K562 (cell line): ENCODE results near the gene RGS6. TPM values are rescaled to one million over a fixed set of nuclear protein-coding genes. Genes with fewer than 3 reads are reported as not detected.

Experiments used
- ATAC-seq: fragments of 200-7000 bp; cut with Tn5 transposase; 3 replicates; pipeline ENCODE4 v1.9.1; 2020; ENCODE audit warnings: moderate library complexity
- BruUV-seq: library from RNA; stranded (reverse); fragments of 400-500 nt; replicated peaks from 2 replicates; lab custom pipeline; 2021; lab: Mats Ljungman, UMichigan
- CTCF ChIA-PET: fragments of 300-600 bp; formaldehyde crosslinking; extraction: SDS; loops from one replicate; lab custom pipeline; 2021; ENCODE audit warnings: low intra/inter-chr PET ratio; lab: Yijun Ruan, JAX
- POLR2A ChIA-PET: fragments of 300-600, 350-650 bp; sonication (Branson Sonifier 250); formaldehyde crosslinking; extraction: SDS; loops from one replicate; lab custom pipeline; 2021; ENCODE audit warnings: antibody characterized with exemption, inconsistent platforms; lab: Yijun Ruan, JAX
- DNase-seq, 4 experiments: peaks; one replicate each; pipeline versions ENCODE4 v3.0.0 to v3.0.0-alpha.2; 2011 to 2018; ENCODE audit warnings: low spot score in 3 of 4, mixed read lengths in 3 of 4; ENCODE audit errors: extremely low read depth in 1 of 4
- FAIRE-seq: peaks from 2 replicates; lab custom pipeline; 2011; peaks lifted over from hg19 to GRCh38; lab: Jason Lieb, UNC
- H2AFZ ChIP-seq: 2 replicates; pipeline ENCODE4 v1.6.0; 2011; ENCODE audit warnings: low read depth, low read length, control low read depth, inconsistent platforms
- H3K27ac ChIP-seq: fragments of 200-600 bp; 3 replicates; pipeline ENCODE4 v1.8.0; 2011; ENCODE audit warnings: low read depth, mild to moderate bottlenecking, control low read depth, inconsistent platforms, low read length, moderate library complexity, mixed read lengths; ENCODE audit errors: extremely low read depth
- H3K27me3 ChIP-seq, 2 experiments: fragments of 300-600 bp in 1 of 2; 2 replicates in 1 of 2; 3 replicates in 1 of 2; pipeline versions ENCODE4 v1.6.0 to v1.8.0; 2011; ENCODE audit warnings: inconsistent platforms in 2 of 2, low read length in 2 of 2, mild to moderate bottlenecking in 1 of 2, mixed read lengths in 1 of 2, moderate library complexity in 1 of 2; ENCODE audit not compliant: control insufficient read depth in 2 of 2, insufficient read depth in 2 of 2
- H3K36me3 ChIP-seq: fragments of 300-600 bp; 3 replicates; pipeline ENCODE4 v1.8.0; 2011; ENCODE audit warnings: mild to moderate bottlenecking, low read length, inconsistent platforms; ENCODE audit not compliant: control insufficient read depth, insufficient read depth
- H3K4me1 ChIP-seq, 2 experiments: fragments of 200-600 bp in 1 of 2; replicated peaks in 1 of 2; 2 replicates in 1 of 2; 3 replicates in 1 of 2; pipeline versions ENCODE4 v1.5.1 to v1.8.0; 2011; ENCODE audit warnings: inconsistent platforms in 2 of 2, low read length in 2 of 2, mild to moderate bottlenecking in 1 of 2, mixed read lengths in 1 of 2, moderate library complexity in 1 of 2; ENCODE audit not compliant: control insufficient read depth in 2 of 2, insufficient read depth in 2 of 2
- H3K4me2 ChIP-seq: 2 replicates; pipeline ENCODE4 v1.6.1; 2011; ENCODE audit warnings: low read length, control low read depth, inconsistent platforms, mixed read lengths; ENCODE audit not compliant: insufficient read depth
- H3K4me3 ChIP-seq: fragments of 200-600 bp; sonication (generic), shearing (Covaris generic); 2 replicates; pipeline ENCODE4 v1.5.1; 2016; ENCODE audit warnings: control low read depth, inconsistent platforms
- H3K79me2 ChIP-seq: fragments of 200-600 bp; 3 replicates; pipeline ENCODE4 v1.8.0; 2011; ENCODE audit warnings: low read length, inconsistent platforms; ENCODE audit not compliant: control insufficient read depth, insufficient read depth
- H3K9ac ChIP-seq, 2 experiments: 2 replicates each; pipeline versions ENCODE4 v1.6.0 to v1.6.1; 2011; ENCODE audit warnings: low read depth in 2 of 2, low read length in 2 of 2, control low read depth in 1 of 2, inconsistent platforms in 1 of 2, mild to moderate bottlenecking in 1 of 2, mixed read lengths in 1 of 2; ENCODE audit not compliant: insufficient read depth in 1 of 2
- H3K9me1 ChIP-seq: one replicate; pipeline ENCODE4 v1.6.0; 2011; ENCODE audit warnings: inconsistent platforms, mild to moderate bottlenecking, low read length, moderate library complexity; ENCODE audit not compliant: control insufficient read depth, insufficient read depth
- H3K9me3 ChIP-seq: replicated peaks from 2 replicates; pipeline ENCODE4 v1.5.1; 2011; ENCODE audit warnings: low read depth, low read length, inconsistent platforms; ENCODE audit not compliant: control insufficient read depth, insufficient read depth
- H4K20me1 ChIP-seq: replicated peaks from 2 replicates; pipeline ENCODE4 v1.6.1; 2011; ENCODE audit warnings: low read length, inconsistent platforms, mixed read lengths; ENCODE audit not compliant: control insufficient read depth, insufficient read depth
- C11orf30 ChIP-seq: fragments of 450-650 bp; IDR thresholded peaks from 2 replicates; pipeline ENCODE4 v1.6.1; 2016; ENCODE audit warnings: low read depth, mild to moderate bottlenecking
- KAT7 ChIP-seq: sonication (generic); formaldehyde crosslinking; IDR thresholded peaks from 2 replicates; pipeline ENCODE4 v1.8.0; 2022; ENCODE audit warnings: missing genetic modification reagents, mild to moderate bottlenecking, borderline replicate concordance
- MAFG ChIP-seq: fragments of 450-650 bp; conservative IDR thresholded peaks from 2 replicates; pipeline ENCODE4 v1.6.1; 2016; ENCODE audit warnings: missing genetic modification characterization, missing compliant biosample characterization
- MAFK ChIP-seq: IDR thresholded peaks from 2 replicates; pipeline ENCODE4 v1.6.1; 2011; ENCODE audit warnings: low read length, improper control_type of control experiment
- NCOA1 ChIP-seq: fragments of 450-650 bp; IDR thresholded peaks from 2 replicates; pipeline ENCODE4 v1.6.1; 2016; ENCODE audit warnings: low read depth
- ZNF316 ChIP-seq: fragments of 450-650 bp; IDR thresholded peaks from 2 replicates; pipeline ENCODE4 v1.6.1; 2016
- WGBS: fragments of 100-300 bp; shearing (Covaris generic); methylation state at CpG from one replicate; pipeline ENCODE4 v1.1.6; 2016; ENCODE audit warnings: low coverage, mixed read lengths; ENCODE audit not compliant: insufficient coverage; ENCODE audit errors: missing lambda C conversion rate; 5-methylcytosine and 5-hydroxymethylcytosine counted together
- in situ Hi-C: fragments of 300-500 bp; cut with MboI; formaldehyde crosslinking; loops from 4 replicates; pipeline ENCODE4 v1.15.0; 2018; ENCODE audit warnings: inconsistent platforms, mixed read lengths
- intact Hi-C: fragments of 100-400 bp; cut with micrococcal nuclease; formaldehyde crosslinking; loops from 2 replicates; pipeline ENCODE4 v1.14.2; 2022
- polyA plus RNA-seq, 8 experiments: library from polyadenylated mRNA; depleted of rRNA in 4 of 8; stranded (reverse) in 5 of 8; unstranded in 3 of 8; fragments of >200 nt; fragmentation: Nextera tagmentation in 2 of 8; fragmentation: Illumina TruSeq in 1 of 8; extraction: Ambion mirVana in 2 of 8; extraction: Trizol in 1 of 8; gene quantifications; 2 replicates each; pipeline versions ENCODE4 v1.2.1 to v1.2.3, GENCODE V29; 2011 to 2014; ENCODE audit warnings: inconsistent platforms in 1 of 8, missing spikeins in 1 of 8
- total RNA-seq, 7 experiments: library from RNA; depleted of rRNA in 6 of 7; stranded (reverse); fragments of >200 nt in 6 of 7; fragmentation: Illumina TruSeq in 2 of 7; extraction: Trizol in 2 of 7; gene quantifications; 2 replicates each; pipeline versions ENCODE4 v1.2.1 to v1.2.3, GENCODE V29; 2011 to 2021; ENCODE audit warnings: low replicate concordance in 1 of 7
- TF ChIP-seq, protein P1 (sequence below): fragments of 200-800 bp; sonication (Bioruptor generic); IDR thresholded peaks from 2 replicates; pipeline ENCODE4 v1.6.1; 2016; ENCODE audit warnings: missing genetic modification characterization, missing compliant biosample characterization

The RGS6 gene
- total and polyA plus RNA-seq, 9 of the 15 experiments (the other 6 are each of a cell fraction or from before 2014, with no cell fraction given), result not detected

DNA sequence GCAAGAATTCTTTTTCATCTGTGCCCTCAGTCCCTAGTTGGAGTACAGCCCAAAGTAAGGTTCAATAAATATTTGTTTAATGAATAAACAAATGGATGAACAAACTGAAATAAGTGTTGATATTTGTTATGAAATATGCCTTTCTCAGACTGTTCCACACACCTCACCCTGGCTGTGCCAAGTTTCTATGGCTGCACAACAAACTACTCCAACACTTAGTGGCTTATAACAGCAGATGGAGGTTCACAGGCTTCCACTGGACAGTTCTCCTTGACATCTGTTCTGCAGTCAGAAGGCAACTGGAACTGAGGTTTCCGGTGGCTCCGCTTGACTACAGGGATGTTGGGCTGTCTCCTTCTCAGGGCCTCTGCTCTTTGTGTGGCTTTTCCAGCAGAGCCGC lies 197.1 kb downstream of the RGS6 start:
- no peak for FAIRE-seq
- no peak for DNase-seq
- Histone ChIP-seq H4K20me1 (no peaks in the 10 kb centered on the region), H3K27me3 (no peaks in the 10 kb centered on the region), H3K9me3 (no peaks in the 10 kb centered on the region), H3K79me2 (no peaks in the 10 kb centered on the region), H3K9ac (no peak overlapping the region), H2AFZ (no peak overlapping the region), H3K4me3 (no peak overlapping the region), H3K4me2 (no peak overlapping the region), H3K4me1 (no peaks in the 10 kb centered on the region), H3K27ac (no peak overlapping the region), H3K36me3 (no peaks in the 10 kb centered on the region), H3K9me1 (no peaks in the 10 kb centered on the region)
- in situ Hi-C loops (no loop called here), intact Hi-C loops (no loop called here)
- CTCF ChIA-PET, result no interaction called here
- no TSS peak for BruUV-seq
- POLR2A ChIA-PET, result no interaction called here
- 10% methylated on average over 3 of the region's 3 CpGs for WGBS
- no peak for ATAC-seq
- TF ChIP-seq KAT7 (no peak), NCOA1 (no peak)

DNA sequence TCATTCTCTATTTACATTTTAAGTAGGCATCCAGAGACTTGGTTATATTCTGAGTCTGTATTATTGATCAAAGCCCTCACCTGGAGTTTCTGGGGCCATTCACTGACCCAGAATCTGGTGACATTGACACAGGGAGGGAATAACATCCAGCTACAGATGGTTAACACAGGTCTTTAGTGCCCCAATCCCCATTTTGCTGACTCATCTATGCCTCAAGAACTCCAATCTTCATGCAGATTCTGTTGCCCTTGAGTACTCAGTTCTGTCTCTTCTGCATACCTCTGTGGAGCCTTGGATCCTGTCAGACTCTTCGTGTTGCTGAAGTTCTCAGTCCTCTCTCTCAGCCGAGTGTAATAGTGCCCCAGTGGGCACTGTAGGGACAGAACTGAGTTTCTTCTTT lies 208.9 kb downstream of the RGS6 start:
- ATAC-seq (no peak), FAIRE-seq (no peak), DNase-seq (no peak)
- CTCF ChIA-PET, result no interaction called here
- Histone ChIP-seq H3K36me3 (no peaks in the 10 kb centered on the region), H3K4me3 (no peak overlapping the region), H3K9me1 (no peaks in the 10 kb centered on the region), H4K20me1 (no peaks in the 10 kb centered on the region), H2AFZ (no peak overlapping the region), H3K4me2 (no peak overlapping the region), H3K9ac (no peak overlapping the region), H3K27me3 (no peaks in the 10 kb centered on the region), H3K27ac (no peak overlapping the region), H3K9me3 (no peaks in the 10 kb centered on the region), H3K79me2 (no peaks in the 10 kb centered on the region), H3K4me1 (no peaks in the 10 kb centered on the region)
- TF ChIP-seq C11orf30, result peak; percentile 35; the same call in 1 of the 2 replicates
- TF ChIP-seq ZNF316, result 0 out of 2 replicates have a peak, but pooled peaks have one; percentile 11
- 0 out of 2 replicates have a peak, but pooled peaks have one; percentile 22 for TF ChIP-seq MAFG (tag)
- peak; percentile 6; the same call in 1 of the 2 replicates for TF ChIP-seq MAFK
- TF ChIP-seq, protein P1, sequence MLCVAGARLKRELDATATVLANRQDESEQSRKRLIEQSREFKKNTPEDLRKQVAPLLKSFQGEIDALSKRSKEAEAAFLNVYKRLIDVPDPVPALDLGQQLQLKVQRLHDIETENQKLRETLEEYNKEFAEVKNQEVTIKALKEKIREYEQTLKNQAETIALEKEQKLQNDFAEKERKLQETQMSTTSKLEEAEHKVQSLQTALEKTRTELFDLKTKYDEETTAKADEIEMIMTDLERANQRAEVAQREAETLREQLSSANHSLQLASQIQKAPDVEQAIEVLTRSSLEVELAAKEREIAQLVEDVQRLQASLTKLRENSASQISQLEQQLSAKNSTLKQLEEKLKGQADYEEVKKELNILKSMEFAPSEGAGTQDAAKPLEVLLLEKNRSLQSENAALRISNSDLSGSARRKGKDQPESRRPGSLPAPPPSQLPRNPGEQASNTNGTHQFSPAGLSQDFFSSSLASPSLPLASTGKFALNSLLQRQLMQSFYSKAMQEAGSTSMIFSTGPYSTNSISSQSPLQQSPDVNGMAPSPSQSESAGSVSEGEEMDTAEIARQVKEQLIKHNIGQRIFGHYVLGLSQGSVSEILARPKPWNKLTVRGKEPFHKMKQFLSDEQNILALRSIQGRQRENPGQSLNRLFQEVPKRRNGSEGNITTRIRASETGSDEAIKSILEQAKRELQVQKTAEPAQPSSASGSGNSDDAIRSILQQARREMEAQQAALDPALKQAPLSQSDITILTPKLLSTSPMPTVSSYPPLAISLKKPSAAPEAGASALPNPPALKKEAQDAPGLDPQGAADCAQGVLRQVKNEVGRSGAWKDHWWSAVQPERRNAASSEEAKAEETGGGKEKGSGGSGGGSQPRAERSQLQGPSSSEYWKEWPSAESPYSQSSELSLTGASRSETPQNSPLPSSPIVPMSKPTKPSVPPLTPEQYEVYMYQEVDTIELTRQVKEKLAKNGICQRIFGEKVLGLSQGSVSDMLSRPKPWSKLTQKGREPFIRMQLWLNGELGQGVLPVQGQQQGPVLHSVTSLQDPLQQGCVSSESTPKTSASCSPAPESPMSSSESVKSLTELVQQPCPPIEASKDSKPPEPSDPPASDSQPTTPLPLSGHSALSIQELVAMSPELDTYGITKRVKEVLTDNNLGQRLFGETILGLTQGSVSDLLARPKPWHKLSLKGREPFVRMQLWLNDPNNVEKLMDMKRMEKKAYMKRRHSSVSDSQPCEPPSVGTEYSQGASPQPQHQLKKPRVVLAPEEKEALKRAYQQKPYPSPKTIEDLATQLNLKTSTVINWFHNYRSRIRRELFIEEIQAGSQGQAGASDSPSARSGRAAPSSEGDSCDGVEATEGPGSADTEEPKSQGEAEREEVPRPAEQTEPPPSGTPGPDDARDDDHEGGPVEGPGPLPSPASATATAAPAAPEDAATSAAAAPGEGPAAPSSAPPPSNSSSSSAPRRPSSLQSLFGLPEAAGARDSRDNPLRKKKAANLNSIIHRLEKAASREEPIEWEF (CRISPR knock-in tag), result no peak
- intact Hi-C loops, result no loop called here
- BruUV-seq, result no TSS peak
- POLR2A ChIA-PET, result no interaction called here
- 7% methylated on average over 2 of the region's 2 CpGs for WGBS
- in situ Hi-C loops, result no loop called here
